ENCODE measurements around the gene SWSAP1.
"Not testable (repeated sequence)": the region's sequence is repeated elsewhere in the genome, so short reads cannot be mapped to it uniquely, and the experiment has no call there.

SWSAP1 gene

DNA sequence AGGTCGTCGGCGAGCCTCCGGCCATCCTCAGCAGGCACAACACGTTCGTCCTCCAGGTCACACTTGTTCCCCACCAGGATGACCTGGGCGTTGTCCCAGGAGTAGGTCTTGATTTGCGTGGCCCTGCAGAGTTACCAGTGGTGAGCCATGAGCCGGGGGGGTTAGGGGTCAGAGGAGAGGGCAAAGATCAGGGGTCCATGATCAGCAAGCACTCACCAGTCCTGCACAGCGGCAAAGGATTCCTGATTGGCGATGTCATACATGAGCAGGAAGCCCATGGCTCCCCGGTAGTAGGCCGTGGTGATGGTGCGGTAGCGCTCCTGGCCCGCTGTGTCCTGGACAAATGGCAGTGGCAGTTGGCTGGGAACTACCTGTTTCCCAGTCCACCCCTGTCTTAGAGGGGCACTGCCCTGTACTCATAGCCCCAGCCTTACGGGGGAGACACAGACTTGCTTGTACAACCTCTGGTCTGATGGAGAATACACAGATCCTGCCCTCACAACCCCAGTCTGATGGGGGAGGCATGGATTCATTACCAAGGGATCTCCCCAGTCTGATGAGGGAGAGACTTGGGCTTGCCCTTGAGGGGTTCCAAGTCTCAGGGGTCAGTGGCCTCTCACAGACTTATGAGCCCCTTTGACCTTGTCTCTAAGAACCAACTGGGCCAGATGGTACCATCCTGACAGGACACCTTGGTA, 38.9 kb upstream of the SWSAP1 start:
- Histone ChIP-seq H3K4me3 (no peak overlapping the region), H3K27ac (no peak overlapping the region)
- DNase-seq (ENCODE audit: low spot score) = no peak
- TF ChIP-seq, protein P1, sequence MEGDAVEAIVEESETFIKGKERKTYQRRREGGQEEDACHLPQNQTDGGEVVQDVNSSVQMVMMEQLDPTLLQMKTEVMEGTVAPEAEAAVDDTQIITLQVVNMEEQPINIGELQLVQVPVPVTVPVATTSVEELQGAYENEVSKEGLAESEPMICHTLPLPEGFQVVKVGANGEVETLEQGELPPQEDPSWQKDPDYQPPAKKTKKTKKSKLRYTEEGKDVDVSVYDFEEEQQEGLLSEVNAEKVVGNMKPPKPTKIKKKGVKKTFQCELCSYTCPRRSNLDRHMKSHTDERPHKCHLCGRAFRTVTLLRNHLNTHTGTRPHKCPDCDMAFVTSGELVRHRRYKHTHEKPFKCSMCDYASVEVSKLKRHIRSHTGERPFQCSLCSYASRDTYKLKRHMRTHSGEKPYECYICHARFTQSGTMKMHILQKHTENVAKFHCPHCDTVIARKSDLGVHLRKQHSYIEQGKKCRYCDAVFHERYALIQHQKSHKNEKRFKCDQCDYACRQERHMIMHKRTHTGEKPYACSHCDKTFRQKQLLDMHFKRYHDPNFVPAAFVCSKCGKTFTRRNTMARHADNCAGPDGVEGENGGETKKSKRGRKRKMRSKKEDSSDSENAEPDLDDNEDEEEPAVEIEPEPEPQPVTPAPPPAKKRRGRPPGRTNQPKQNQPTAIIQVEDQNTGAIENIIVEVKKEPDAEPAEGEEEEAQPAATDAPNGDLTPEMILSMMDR (IDR thresholded peaks at IDR 0.05) = no peak

DNA sequence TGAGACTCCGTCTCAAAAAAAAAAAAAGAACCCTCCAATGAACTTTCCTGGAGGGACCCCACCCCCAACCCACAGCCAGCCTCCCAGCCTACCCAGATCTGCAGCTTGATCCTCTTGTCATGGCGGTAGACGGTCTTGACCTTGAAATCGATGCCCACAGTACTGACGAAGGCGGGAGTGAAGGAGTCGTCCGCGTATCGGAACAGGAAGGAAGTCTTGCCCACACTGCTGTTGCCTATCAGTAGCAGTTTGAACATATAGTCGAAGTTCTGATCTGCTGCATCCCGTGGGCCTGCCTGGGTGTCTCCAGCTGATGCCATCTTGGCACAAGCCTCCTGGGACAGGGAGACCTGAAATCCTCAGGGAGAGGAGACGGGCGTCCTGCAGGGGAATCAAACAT, 37.4 kb upstream of the SWSAP1 start:
- no peak for DNase-seq (ENCODE audit: low spot score)
- H3K4me3 ChIP-seq = no peak overlapping the region
- no peak overlapping the region for H3K27ac ChIP-seq
- TF ChIP-seq, protein P1 (IDR thresholded peaks at IDR 0.05) = no peak

DNA sequence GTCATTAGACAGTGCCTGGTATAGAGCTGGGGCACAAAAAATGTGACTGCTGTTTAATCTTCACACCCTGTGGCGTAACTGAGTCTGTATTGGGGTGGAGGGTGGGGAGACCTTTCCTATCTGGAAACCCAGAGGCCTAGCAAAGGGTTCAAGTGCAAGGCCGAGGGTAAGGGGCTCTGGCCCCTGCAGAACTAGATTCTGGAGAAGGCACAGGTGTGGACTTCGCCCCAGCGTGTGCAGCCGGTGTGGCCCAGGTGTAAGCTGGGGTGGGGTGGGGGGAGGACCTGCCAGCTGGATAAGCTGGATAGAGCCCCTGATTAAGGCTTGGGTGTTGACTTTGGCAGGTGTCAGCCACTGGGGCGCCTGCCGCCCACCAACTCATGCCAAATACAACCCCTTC, 36.3 kb upstream of the SWSAP1 start:
- peak overlapping the region; percentile 97 for H3K4me3 ChIP-seq
- H3K27ac ChIP-seq = peak overlapping the region; percentile 82 to 87
- no peak for DNase-seq (ENCODE audit: low spot score)
- TF ChIP-seq, protein P1 (IDR thresholded peaks at IDR 0.05) = no peak

DNA sequence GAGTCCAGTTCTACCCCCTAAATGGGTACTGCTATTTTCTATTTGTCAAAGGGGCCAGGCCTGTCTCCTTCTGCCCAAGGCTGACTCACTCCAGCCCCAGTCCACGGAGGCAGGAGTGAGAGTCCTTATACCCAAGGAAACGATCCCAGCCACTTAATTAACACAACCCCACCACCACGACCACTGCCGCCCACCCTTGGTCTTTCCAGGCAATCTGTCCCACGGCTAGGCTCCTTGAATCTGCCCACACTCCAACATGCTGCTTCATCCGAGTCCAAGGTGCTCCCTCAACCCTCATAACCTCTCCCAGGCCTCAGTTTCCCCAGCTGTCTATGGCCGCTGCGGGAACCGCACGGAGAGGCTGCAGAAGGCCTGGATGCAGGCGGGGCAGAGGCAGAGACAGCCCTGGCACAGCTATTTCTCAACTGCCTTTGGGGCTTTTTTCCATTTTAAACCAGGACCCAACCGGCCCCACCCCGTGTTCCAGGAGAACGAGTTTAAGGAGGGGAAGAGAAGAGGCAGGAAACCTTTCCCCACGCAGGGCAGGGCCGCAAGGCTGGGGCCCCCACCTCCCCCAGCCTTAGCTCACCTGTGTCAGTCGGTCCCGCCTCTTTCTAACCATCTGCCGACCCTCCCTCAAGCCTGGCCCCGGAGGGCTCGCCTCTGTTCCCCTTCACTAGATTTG, 35.8 kb upstream of the SWSAP1 start:
- DNase-seq (ENCODE audit: low spot score) = no peak
- peak overlapping the region; percentile 97 for H3K4me3 ChIP-seq
- TF ChIP-seq, protein P1 (IDR thresholded peaks at IDR 0.05) = no peak
- H3K27ac ChIP-seq = peak overlapping the region; percentile 82 to 87

DNA sequence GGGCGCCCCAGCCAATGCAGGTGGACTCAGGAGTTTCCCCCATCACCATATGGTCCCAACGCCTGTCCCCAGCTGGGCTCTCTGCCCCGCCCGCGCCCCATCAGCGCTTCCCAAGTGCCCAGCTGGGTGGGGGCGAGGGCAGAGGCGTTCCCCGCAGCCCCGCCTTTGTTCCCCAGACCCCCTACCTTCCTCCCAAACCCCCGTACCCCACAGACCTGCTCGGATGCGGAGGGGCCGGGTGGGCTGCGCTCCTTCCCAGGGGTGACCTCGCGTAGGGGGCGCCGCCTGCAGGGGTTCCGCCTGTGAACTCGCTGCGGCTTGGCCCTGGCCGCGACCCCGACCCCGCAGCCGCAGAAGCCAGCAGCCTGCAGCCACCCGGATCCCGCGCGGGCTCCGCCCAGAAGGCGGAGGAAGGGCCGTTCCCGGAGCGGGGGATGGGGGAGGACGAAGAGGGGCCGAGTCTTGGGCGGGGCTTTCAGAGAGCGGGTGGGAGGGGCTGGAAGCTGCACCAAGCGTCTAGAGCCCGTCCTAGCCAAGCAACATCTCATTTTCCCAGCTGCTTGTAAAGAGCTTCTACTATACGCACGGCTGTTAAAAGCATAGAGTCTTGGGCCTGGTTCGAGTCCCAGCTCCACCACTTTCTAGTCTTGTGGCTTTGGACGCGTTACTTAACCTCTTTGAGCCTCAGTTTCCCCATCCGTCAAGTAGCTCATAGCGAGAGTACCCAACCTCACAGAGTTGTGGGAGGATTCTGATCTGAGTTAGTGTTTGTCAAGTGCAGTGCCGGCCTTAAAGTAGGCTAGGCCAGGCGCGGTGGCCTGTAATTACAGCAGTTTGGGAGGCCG, 35.0 kb upstream of the SWSAP1 start, which contains the start of gene RAB3D:
Gene RAB3D (minus strand): TSS at position 404 of the 845 bp plus-strand sequence. CDS start 2,258 bp downstream, outside the sequence.
- TF ChIP-seq, protein P1 (IDR thresholded peaks at IDR 0.05) = no peak
- DNase-seq (ENCODE audit: low spot score) = peak; percentile 93
- H3K27ac ChIP-seq = peak within 1 kb of the TSS; percentile 82 to 87
- peak within 1 kb of the TSS; percentile 97 for H3K4me3 ChIP-seq

DNA sequence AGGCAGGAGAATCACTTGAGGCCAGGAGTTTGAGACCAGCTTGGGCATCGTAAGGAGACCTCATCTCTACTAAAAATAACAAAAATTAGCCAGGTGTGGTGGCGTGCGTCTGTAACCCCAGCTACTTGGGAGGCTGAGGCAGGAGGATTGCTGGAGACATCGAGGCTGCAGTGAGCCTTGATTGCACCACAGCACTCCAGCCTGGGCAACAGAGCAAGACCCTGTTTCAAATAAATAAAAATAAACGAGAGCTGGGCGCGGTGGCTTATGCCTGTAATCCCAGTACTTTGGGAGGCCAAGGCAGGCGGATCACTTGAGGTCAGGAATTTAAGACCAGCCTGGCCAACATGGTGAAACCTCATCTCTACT, 34.4 kb upstream of the SWSAP1 start:
- DNase-seq (ENCODE audit: low spot score) = not testable (repeated sequence)
- peak overlapping the region; percentile 97 for H3K4me3 ChIP-seq
- peak overlapping the region in 1 of 2 donors; percentile 87 for H3K27ac ChIP-seq

DNA sequence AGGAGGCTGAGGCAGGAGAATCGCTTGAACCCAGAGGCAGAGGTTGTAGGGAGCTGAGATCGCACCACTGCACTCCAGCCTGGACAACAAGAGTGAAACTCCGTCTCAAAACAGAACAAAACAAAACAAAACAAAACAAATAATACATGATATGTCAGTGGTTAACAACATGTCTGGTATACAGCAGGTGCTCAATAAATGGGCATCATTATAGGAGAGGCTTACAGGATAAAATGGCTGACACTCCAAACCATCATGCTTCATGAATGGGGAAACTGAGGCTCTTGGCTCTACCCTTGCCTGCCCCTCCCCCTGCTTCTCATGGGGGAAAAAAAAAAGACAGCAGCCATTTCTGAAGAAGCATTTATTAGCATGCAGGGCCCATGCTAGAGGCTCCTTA, 32.0 kb upstream of the SWSAP1 start:
- TF ChIP-seq, protein P1 (IDR thresholded peaks at IDR 0.05) = no peak
- no peak overlapping the region for H3K27ac ChIP-seq
- no peak overlapping the region for H3K4me3 ChIP-seq
- DNase-seq (ENCODE audit: low spot score) = no peak

Data from coronary artery (tissue), 2 donors.